GM19397 (cell line): ENCODE data around the gene ATP10A.
"Not testable (repeated sequence)": the region's sequence is repeated elsewhere in the genome, so short reads cannot be mapped to it uniquely, and the experiment has no call there.

Experiments used
- ATAC-seq: cut with Tn5 transposase; IDR thresholded peaks from one replicate; pipeline ENCODE4 v1.9.1; 2021; ENCODE audit warnings: mild to moderate bottlenecking, moderate library complexity; ENCODE audit not compliant: unreplicated experiment

The ATP10A gene

GRCh38 chr15:25859838-25860645, 3.1 kb downstream of the ATP10A start:
- ATAC-seq = no peak

GRCh38 chr15:25858952-25859760, 4.0 kb downstream of the ATP10A start:
- ATAC-seq = no peak

- ATAC-seq = not testable (repeated sequence)
Observed at GRCh38 chr15:25856059-25856458, 7.1 kb downstream of the ATP10A start.

- ATAC-seq = no peak
Observed at GRCh38 chr15:25852661-25853524, 10.2 kb downstream of the ATP10A start.

- ATAC-seq = no peak
Observed at GRCh38 chr15:25852027-25852426, 11.1 kb downstream of the ATP10A start.

GRCh38 chr15:25850154-25851111, 12.7 kb downstream of the ATP10A start:
- peak; percentile 85 for ATAC-seq

- no peak for ATAC-seq
Observed at GRCh38 chr15:25849157-25849921, 13.8 kb downstream of the ATP10A start.

- no peak for ATAC-seq
Observed at GRCh38 chr15:25848784-25849156, 14.4 kb downstream of the ATP10A start.

- no peak for ATAC-seq
Observed at GRCh38 chr15:25848325-25848724, 14.8 kb downstream of the ATP10A start.

GRCh38 chr15:25847051-25847450, 16.1 kb downstream of the ATP10A start:
- ATAC-seq = no peak

GRCh38 chr15:25846377-25846776, 16.8 kb downstream of the ATP10A start:
- no peak for ATAC-seq

- ATAC-seq = no peak
Observed at GRCh38 chr15:25844981-25845680, 18.0 kb downstream of the ATP10A start.

- ATAC-seq = no peak
Observed at GRCh38 chr15:25844542-25844941, 18.6 kb downstream of the ATP10A start.

GRCh38 chr15:25844076-25844475, 19.1 kb downstream of the ATP10A start:
- ATAC-seq = no peak

GRCh38 chr15:25839638-25840156, 23.4 kb downstream of the ATP10A start:
- ATAC-seq = no peak

GRCh38 chr15:25838871-25839195, 24.3 kb downstream of the ATP10A start:
- ATAC-seq = no peak

GRCh38 chr15:25838191-25838870, 24.8 kb downstream of the ATP10A start:
- ATAC-seq = no peak

GRCh38 chr15:25832158-25832557, 31.0 kb downstream of the ATP10A start:
- no peak for ATAC-seq
